Anterior cingulate cortex (tissue), 58 donors: Measurements from ENCODE around the gene RILPL2.
A peak's percentile ranks its signal among the peaks of the same experiment; 100 is the strongest.
"Not testable (repeated sequence)": the region's sequence is repeated elsewhere in the genome, so short reads cannot be mapped to it uniquely, and the experiment has no call there.

Experiments
- DNase-seq, 58 donors: peaks; one replicate each; lab custom pipeline; 2025; lab: John Stamatoyannopoulos, UW

The RILPL2 gene

GRCh38 chr12:123452276-123452550, 15.7 kb upstream of the RILPL2 start:
- not testable (repeated sequence) for DNase-seq

- no peak for DNase-seq
Measured at GRCh38 chr12:123450636-123451035, 14.2 kb upstream of the RILPL2 start.

- no peak for DNase-seq
Measured at GRCh38 chr12:123449856-123450255, 13.4 kb upstream of the RILPL2 start.

GRCh38 chr12:123449249-123449733, 12.8 kb upstream of the RILPL2 start:
- DNase-seq: no peak

DNA sequence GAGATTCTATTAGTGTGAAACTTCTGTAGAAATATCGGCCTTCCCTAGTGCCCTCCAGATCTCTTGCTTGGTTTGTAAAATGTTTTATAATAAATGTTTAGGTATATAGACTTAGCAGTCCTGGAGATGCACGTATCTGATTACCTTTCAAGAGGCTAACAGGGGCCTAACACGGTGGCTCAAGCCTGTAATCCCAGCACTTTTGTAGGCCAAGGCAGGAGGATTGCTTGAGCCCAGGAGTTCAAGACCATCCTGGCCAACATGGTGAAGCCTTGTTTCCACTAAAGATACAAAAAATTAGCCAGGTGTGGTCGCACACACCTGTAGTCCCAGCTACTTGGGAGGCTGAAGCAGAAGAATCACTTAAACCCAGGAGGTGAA, 9.8 kb upstream of the RILPL2 start:
- no peak for DNase-seq

- peak in 1 of 58 donors; percentile 3 for DNase-seq
Measured at GRCh38 chr12:123445388-123446332, 9.2 kb upstream of the RILPL2 start.

DNA sequence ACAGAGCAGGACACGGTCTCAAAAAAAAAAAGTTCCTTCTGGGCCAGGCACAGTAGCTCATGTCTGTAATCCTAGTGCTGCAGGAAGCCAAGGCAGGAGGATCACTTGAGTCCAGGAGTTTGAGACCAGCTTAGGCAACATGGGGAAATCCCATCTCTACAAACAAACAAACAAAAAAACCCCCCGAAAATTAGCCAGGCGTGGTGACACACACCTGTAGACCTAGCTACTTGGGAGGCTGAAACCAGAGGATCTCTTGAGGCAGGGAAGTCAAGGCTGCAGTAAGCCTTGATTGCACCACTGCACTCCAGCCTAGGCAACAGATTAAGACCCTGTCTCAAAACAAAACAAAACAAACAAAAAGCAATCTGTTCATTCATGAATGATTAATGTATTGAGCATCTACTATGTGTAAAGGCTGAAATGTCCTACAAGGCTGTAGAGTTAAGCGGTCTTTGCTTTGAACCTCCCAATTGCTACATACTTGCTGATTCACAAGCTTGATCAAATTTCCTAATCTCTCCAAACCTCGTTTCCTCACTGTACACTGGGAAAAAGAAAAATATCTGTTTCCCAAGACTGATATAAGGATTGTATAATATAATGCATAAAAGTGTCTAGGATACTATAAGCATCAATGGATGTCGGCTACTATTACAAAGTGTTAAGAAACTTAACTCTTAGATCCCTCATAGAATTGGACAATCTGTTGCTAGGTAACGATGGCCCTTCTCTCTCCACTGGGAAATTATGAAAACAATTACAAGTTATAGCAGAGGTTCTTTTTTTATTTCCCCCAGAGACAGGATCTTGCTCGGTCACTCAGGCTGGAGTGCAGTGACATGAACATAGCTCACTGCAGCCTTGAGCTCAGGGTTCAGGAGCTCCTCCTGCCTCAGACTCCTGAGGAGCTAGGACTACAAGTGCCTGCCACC, 7.9 kb upstream of the RILPL2 start:
- DNase-seq: no peak

- no peak for DNase-seq
Measured at GRCh38 chr12:123442774-123443173, 6.3 kb upstream of the RILPL2 start.

GRCh38 chr12:123441523-123442164, 5.2 kb upstream of the RILPL2 start:
- DNase-seq: no peak

GRCh38 chr12:123435636-123436016, 858 bp downstream of the RILPL2 start:
- DNase-seq: no peak

DNA sequence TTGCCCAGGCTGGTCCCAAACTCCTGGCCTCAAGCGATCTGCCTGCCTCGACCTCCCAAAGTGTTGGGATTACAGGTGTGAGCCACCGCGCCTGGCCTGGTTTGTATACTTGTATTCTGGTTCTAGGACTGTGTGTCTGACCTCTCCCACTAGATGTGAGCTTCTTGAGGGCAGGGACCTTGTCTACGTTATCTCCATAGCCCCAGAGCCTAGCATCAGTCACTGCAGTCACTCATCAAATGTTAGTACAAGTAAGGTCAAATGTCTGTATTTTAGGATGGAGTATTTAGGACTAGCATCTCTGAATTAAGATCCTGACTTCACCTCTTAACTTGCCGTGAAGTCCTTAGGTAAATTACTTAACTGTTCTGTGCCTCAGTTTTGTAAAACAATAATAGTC, 2.9 kb downstream of the RILPL2 start:
- no peak for DNase-seq

GRCh38 chr12:123431951-123432817, 4.3 kb downstream of the RILPL2 start:
- DNase-seq: peak in 1 of 58 donors; percentile 2

DNA sequence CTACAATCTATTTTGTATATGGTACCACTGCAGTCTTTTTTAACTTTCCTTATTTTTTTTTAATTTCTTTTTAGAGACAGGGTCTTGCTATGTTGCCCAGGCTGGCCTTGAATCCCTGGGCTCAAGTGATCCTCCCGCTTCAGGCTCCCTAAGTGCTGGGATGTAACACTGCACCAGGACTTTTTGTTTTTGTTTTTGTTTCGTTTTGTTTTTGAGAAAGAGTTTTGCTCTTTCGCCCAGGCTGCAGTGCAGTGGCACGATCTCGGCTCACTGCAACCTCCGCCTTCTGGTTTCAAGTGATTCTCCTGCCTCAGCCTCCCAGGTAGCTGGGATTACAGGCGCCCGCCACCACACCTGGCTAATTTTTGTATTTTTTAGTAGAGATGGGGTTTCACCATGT, 7.4 kb downstream of the RILPL2 start:
- not testable (repeated sequence) for DNase-seq

DNA sequence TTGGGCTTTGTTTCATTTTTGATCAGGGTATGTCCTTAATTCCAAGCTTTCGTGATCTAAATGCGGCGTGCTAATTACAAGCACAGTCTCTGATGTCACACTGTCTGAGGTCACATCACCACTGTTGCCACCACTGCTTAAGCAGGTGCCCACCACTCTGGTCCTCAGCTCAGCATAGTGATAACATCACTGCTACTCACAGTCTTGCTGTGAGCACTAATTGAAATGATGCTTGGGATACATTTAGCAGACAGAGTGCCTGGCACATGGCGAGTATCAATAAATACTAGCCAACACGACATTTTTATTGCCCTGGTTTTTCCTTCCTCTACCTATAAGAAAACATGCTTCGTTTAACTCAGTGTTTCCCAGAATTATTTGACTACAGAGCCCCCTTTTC, 7.9 kb downstream of the RILPL2 start:
- no peak for DNase-seq

GRCh38 chr12:123427036-123427769, 9.3 kb downstream of the RILPL2 start:
- no peak for DNase-seq

DNA sequence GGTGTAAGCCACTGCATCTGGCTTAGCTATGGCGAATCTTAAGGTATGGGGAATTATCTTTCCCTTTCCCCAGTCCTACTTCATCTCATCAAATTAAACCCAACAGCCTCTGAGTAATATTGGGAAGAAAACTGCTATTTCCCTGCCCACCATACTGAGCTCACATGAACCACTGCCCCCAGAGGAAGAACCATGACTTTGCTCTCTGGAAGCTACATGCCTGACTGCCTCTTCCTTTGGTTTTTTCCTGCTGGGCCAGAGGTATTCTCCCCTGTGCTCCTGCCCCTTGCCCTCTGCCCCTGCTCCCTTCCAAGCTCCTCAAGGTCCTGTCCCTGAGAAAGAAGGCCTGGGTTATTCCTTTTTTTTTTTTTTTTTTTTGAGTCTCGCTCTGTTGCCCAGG, 15.2 kb downstream of the RILPL2 start:
- DNase-seq: no peak

DNA sequence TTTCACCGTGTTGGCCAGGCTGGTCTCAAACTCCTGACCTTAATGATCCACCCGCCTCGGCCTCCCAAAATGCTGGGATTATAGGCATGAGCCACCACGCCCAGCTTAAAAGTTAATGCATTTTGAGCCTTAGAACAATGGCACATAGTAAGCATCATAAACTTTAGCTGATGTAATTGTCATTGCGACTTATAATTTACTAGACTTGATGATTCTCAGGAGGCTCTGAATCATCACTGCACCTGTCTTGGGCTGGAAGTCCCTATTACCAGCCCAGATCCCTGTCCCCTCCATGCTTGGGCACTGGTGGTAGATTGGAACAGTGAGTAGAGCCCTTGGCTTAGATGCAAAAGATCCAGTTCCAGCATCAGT, 26.5 kb downstream of the RILPL2 start:
- no peak for DNase-seq

GRCh38 chr12:123409284-123410040, 27.0 kb downstream of the RILPL2 start:
- not testable (repeated sequence) for DNase-seq
